GM21528 (cell line): ENCODE results near the gene FRMD5.

Source experiments
- ATAC-seq: cut with Tn5 transposase; IDR thresholded peaks from one replicate; pipeline ENCODE4 v1.9.1; 2021; ENCODE audit warnings: mild to moderate bottlenecking, moderate library complexity; ENCODE audit not compliant: unreplicated experiment, low FRiP score

FRMD5 gene

GRCh38 chr15:44163370-44163769, 31.7 kb downstream of the FRMD5 start:
- ATAC-seq: no peak

- no peak for ATAC-seq
Observed at GRCh38 chr15:44160796-44161195, 34.3 kb downstream of the FRMD5 start.

GRCh38 chr15:44159492-44159891, 35.6 kb downstream of the FRMD5 start:
- ATAC-seq: no peak

- ATAC-seq: no peak
Observed at GRCh38 chr15:44158111-44158510, 37.0 kb downstream of the FRMD5 start.

GRCh38 chr15:44157679-44158078, 37.4 kb downstream of the FRMD5 start:
- no peak for ATAC-seq

GRCh38 chr15:44153352-44153751, 41.7 kb downstream of the FRMD5 start:
- no peak for ATAC-seq

- no peak for ATAC-seq
Observed at GRCh38 chr15:44149224-44149623, 45.8 kb downstream of the FRMD5 start.

GRCh38 chr15:44148580-44148979, 46.5 kb downstream of the FRMD5 start:
- no peak for ATAC-seq

GRCh38 chr15:44147636-44148035, 47.4 kb downstream of the FRMD5 start:
- ATAC-seq: no peak

GRCh38 chr15:44145495-44145894, 49.6 kb downstream of the FRMD5 start:
- no peak for ATAC-seq

- ATAC-seq: no peak
Observed at GRCh38 chr15:44144992-44145391, 50.1 kb downstream of the FRMD5 start.

- ATAC-seq: no peak
Observed at GRCh38 chr15:44144184-44144583, 50.9 kb downstream of the FRMD5 start.

- no peak for ATAC-seq
Observed at GRCh38 chr15:44137750-44138149, 57.3 kb downstream of the FRMD5 start.

- no peak for ATAC-seq
Observed at GRCh38 chr15:44136991-44137477, 58.0 kb downstream of the FRMD5 start.

GRCh38 chr15:44132057-44132456, 63.0 kb downstream of the FRMD5 start:
- ATAC-seq: no peak

GRCh38 chr15:44130778-44131177, 64.3 kb downstream of the FRMD5 start:
- ATAC-seq: no peak

GRCh38 chr15:44129911-44130310, 65.2 kb downstream of the FRMD5 start:
- no peak for ATAC-seq

- ATAC-seq: no peak
Observed at GRCh38 chr15:44128443-44128842, 66.6 kb downstream of the FRMD5 start.

- no peak for ATAC-seq
Observed at GRCh38 chr15:44125879-44126278, 69.2 kb downstream of the FRMD5 start.

- ATAC-seq: no peak
Observed at GRCh38 chr15:44102675-44103254, 92.3 kb downstream of the FRMD5 start.

- ATAC-seq: no peak
Observed at GRCh38 chr15:44101944-44102343, 93.1 kb downstream of the FRMD5 start.

GRCh38 chr15:44101286-44101685, 93.8 kb downstream of the FRMD5 start:
- no peak for ATAC-seq

GRCh38 chr15:44099671-44100070, 95.4 kb downstream of the FRMD5 start:
- no peak for ATAC-seq
